HCT116 (cell line): ENCODE data around the gene CDH23. TPM values are rescaled to one million over a fixed set of nuclear protein-coding genes. Genes with fewer than 3 reads are reported as not detected.

ENCODE experiments used
- ATAC-seq: fragments of 200-7000 bp; cut with Tn5 transposase; 2 replicates; pipeline ENCODE4 v1.9.1; 2020; ENCODE audit warnings: mild to moderate bottlenecking, moderate library complexity
- BruUV-seq: library from RNA; stranded (reverse); fragments of 400-500 nt; replicated peaks from 2 replicates; lab custom pipeline; 2021; lab: Mats Ljungman, UMichigan
- CTCF ChIA-PET: fragments of 300-600 bp; sonication (Branson Sonifier 250); formaldehyde crosslinking; loops from one replicate; lab custom pipeline; 2021; ENCODE audit warnings: antibody characterized with exemption; lab: Charles Lee
- POLR2A ChIA-PET: fragments of 300-600, 350-600 bp; sonication (Branson Sonifier 250); formaldehyde crosslinking; loops from one replicate; lab custom pipeline; 2021; ENCODE audit warnings: antibody characterized with exemption; lab: Charles Lee
- RAD21 ChIA-PET, 2 experiments: fragments of 300-600 bp; sonication (Branson Sonifier 250); formaldehyde crosslinking; loops; one replicate each; lab custom pipeline; 2023; ENCODE audit warnings: low total read pairs in 2 of 2; ENCODE audit not compliant: uncharacterized antibody in 2 of 2, unreplicated experiment in 2 of 2, low non-redundant PET in 1 of 2; lab: Charles Lee
- DNase-seq: peaks from one replicate; pipeline ENCODE4 v3.0.0-alpha.2; 2010; ENCODE audit warnings: low read depth, low spot score
- H2AFZ ChIP-seq: fragments of 200-600 bp; shearing (Covaris generic), sonication (generic); 2 replicates; pipeline ENCODE4 v1.6.1; 2017; ENCODE audit warnings: low read depth, mixed run types, mixed read lengths, antibody characterized with exemption, low read length; ENCODE audit not compliant: poor library complexity, severe bottlenecking
- H3K27ac ChIP-seq: 2 replicates; pipeline ENCODE4 v1.5.1; 2012; ENCODE audit warnings: low read depth, low read length
- H3K27me3 ChIP-seq: fragments of 200-600 bp; sonication (generic); 2 replicates; pipeline ENCODE4 v1.6.1; 2016; ENCODE audit warnings: mixed run types, low read length, mixed read lengths; ENCODE audit not compliant: insufficient read depth
- H3K36me3 ChIP-seq, 2 experiments: fragments of 200-500 bp in 1 of 2; fragments of 200-600 bp in 1 of 2; sonication (Bioruptor generic) in 1 of 2; sonication (generic) in 1 of 2; 2 replicates each; pipeline versions ENCODE4 v1.5.1 to v1.6.1; 2014 to 2016; ENCODE audit warnings: low read length in 2 of 2, inconsistent platforms in 1 of 2, mixed read lengths in 1 of 2, mixed run types in 1 of 2; ENCODE audit not compliant: insufficient read depth in 2 of 2, control insufficient read depth in 1 of 2
- H3K4me1 ChIP-seq, 2 experiments: fragments of 200-600 bp in 1 of 2; sonication (generic) in 1 of 2; 2 replicates each; pipeline versions ENCODE4 v1.5.1 to v1.6.1; 2012 to 2017; ENCODE audit warnings: low read length in 2 of 2, inconsistent platforms in 1 of 2, mild to moderate bottlenecking in 1 of 2, mixed read lengths in 1 of 2, mixed run types in 1 of 2, moderate library complexity in 1 of 2; ENCODE audit not compliant: insufficient read depth in 2 of 2, control insufficient read depth in 1 of 2
- H3K4me2 ChIP-seq: fragments of 200-600 bp; sonication (generic); 2 replicates; pipeline ENCODE4 v1.6.1; 2017; ENCODE audit warnings: mixed run types, low read length, mixed read lengths
- H3K4me3 ChIP-seq, 2 experiments: fragments of 200-600 bp in 1 of 2; sonication (generic) in 1 of 2; replicated peaks in 1 of 2; 2 replicates each; pipeline ENCODE4 v1.5.1; 2011 to 2016; ENCODE audit warnings: low read length in 2 of 2, control low read depth in 1 of 2, low read depth in 1 of 2, mild to moderate bottlenecking in 1 of 2, mixed read lengths in 1 of 2, mixed run types in 1 of 2
- H3K79me2 ChIP-seq: fragments of 200-600 bp; sonication (generic); 2 replicates; pipeline ENCODE4 v1.6.1; 2017; ENCODE audit warnings: mild to moderate bottlenecking, mixed run types, low read length, moderate library complexity, mixed read lengths; ENCODE audit not compliant: insufficient read depth
- H3K9ac ChIP-seq: fragments of 200-600 bp; sonication (generic); 2 replicates; pipeline ENCODE4 v1.6.1; 2016; ENCODE audit warnings: low read length, mixed read lengths
- H3K9me2 ChIP-seq: fragments of 200-600 bp; sonication (generic), shearing (Covaris generic); 2 replicates; pipeline ENCODE4 v1.6.1; 2017; ENCODE audit warnings: mixed run types, mild to moderate bottlenecking, moderate library complexity; ENCODE audit not compliant: insufficient read depth
- H3K9me3 ChIP-seq, 2 experiments: fragments of 200-500 bp in 1 of 2; fragments of 200-600 bp in 1 of 2; sonication (Bioruptor generic) in 1 of 2; sonication (generic) in 1 of 2; 2 replicates each; pipeline ENCODE4 v1.6.1; 2014 to 2017; ENCODE audit warnings: low read length in 2 of 2, mixed read lengths in 2 of 2, inconsistent platforms in 1 of 2, low read depth in 1 of 2, mild to moderate bottlenecking in 1 of 2, mixed run types in 1 of 2, moderate library complexity in 1 of 2; ENCODE audit not compliant: control insufficient read depth in 1 of 2, insufficient read depth in 1 of 2
- H4K20me1 ChIP-seq: fragments of 200-600 bp; sonication (generic), shearing (Covaris generic); 2 replicates; pipeline ENCODE4 v1.6.1; 2017; ENCODE audit warnings: mixed run types, mild to moderate bottlenecking, moderate library complexity; ENCODE audit not compliant: insufficient read depth
- ATF3 ChIP-seq: IDR thresholded peaks from 2 replicates; pipeline ENCODE4 v1.6.1; 2012
- CTCF ChIP-seq, 3 experiments: fragments of 200-600 bp in 1 of 3; sonication (generic) in 1 of 3; IDR thresholded peaks in 2 of 3; conservative IDR thresholded peaks in 1 of 3; 2 replicates each; pipeline ENCODE4 v1.5.1; 2012 to 2017; ENCODE audit warnings: low read depth in 2 of 3, low read length in 2 of 3, antibody characterized with exemption in 1 of 3, borderline replicate concordance in 1 of 3, control low read depth in 1 of 3, mild to moderate bottlenecking in 1 of 3, mixed read lengths in 1 of 3, mixed run types in 1 of 3, moderate library complexity in 1 of 3; ENCODE audit not compliant: insufficient read depth in 1 of 3
- ELF1 ChIP-seq: IDR thresholded peaks from 2 replicates; pipeline ENCODE4 v1.6.1; 2012; ENCODE audit warnings: low read depth, borderline replicate concordance
- EZH2phosphoT487 ChIP-seq: fragments of 200-600 bp; IDR thresholded peaks from 2 replicates; pipeline ENCODE4 v1.6.1; 2018; ENCODE audit warnings: antibody characterized with exemption, borderline replicate concordance
- FOSL1 ChIP-seq: IDR thresholded peaks from 2 replicates; pipeline ENCODE4 v1.6.1; 2012; ENCODE audit warnings: low read depth
- SRF ChIP-seq: IDR thresholded peaks from 2 replicates; pipeline ENCODE4 v1.6.1; 2012; ENCODE audit warnings: low read depth
- YY1 ChIP-seq: IDR thresholded peaks from 2 replicates; pipeline ENCODE4 v1.6.1; 2011; ENCODE audit warnings: low read length, low read depth, moderate library complexity, mild to moderate bottlenecking; ENCODE audit not compliant: insufficient replicate concordance; ENCODE audit errors: extremely low read depth
- ZFX ChIP-seq: fragments of 450-650 bp; IDR thresholded peaks from 2 replicates; pipeline ENCODE4 v1.6.1; 2017
- ZNF274 ChIP-seq: fragments of 200-500 bp; sonication (Bioruptor generic); IDR thresholded peaks from 2 replicates; pipeline ENCODE4 v1.6.1; 2014; ENCODE audit warnings: mild to moderate bottlenecking, low read depth, low read length, inconsistent platforms
- intact Hi-C: fragments of 100-400 bp; cut with micrococcal nuclease; formaldehyde crosslinking; loops from 2 replicates; pipeline ENCODE4 v1.10.0; 2022
- total RNA-seq: library from RNA; stranded (reverse); gene quantifications from one replicate; pipeline ENCODE4 v1.2.1, GENCODE V29; 2021; ENCODE audit not compliant: unreplicated experiment

The CDH23 gene
- total RNA-seq, 1 experiment from 2014 or later: not detected

- no peaks in the 10 kb centered on the region for H3K9me2 ChIP-seq
- peaks cover 5 to 24% of the 10 kb centered on the region in 2 experiments for H3K4me1 ChIP-seq
- no peaks in the 10 kb centered on the region for H3K36me3 ChIP-seq
- BruUV-seq: no TSS peak
- H3K9ac ChIP-seq: no peak overlapping the region
- no peaks in the 10 kb centered on the region for H3K9me3 ChIP-seq
- no peak overlapping the region for H3K4me2 ChIP-seq
- RAD21 ChIA-PET: no interaction called here
- TF ChIP-seq ELF1 (no peak), YY1 (no peak), CTCF (IDR thresholded peaks at IDR 0.05 in 2 of 3, conservative IDR thresholded peaks at IDR 0.05 in 1 of 3; ENCODE audit: borderline replicate concordance in 1 of 3, insufficient read depth in 1 of 3, low read depth in 2 of 3, low read length in 2 of 3) (no peak), EZH2phosphoT487 (no peak), FOSL1 (no peak), ZNF274 (no peak), SRF (no peak), ATF3 (no peak), ZFX (no peak)
- TF ChIP-seq, all 23 proteins: peak for 0
- no peaks in the 10 kb centered on the region for H4K20me1 ChIP-seq
- H3K27me3 ChIP-seq: no peaks in the 10 kb centered on the region
- H3K4me3 ChIP-seq: no peak overlapping the region
- CTCF ChIA-PET: no interaction called here
- no peaks in the 10 kb centered on the region for H3K79me2 ChIP-seq
- H2AFZ ChIP-seq: no peak overlapping the region
- DNase-seq (no peak), ATAC-seq (no peak)
- POLR2A ChIA-PET: no interaction called here
- H3K27ac ChIP-seq: no peak overlapping the region
- intact Hi-C loops: no loop called here
These were observed 218.2 kb downstream of the CDH23 start for GRCh38 chr10:71614946-71615345.
